ENCODE data around the gene DIRAS1.

The DIRAS1 gene

DNA sequence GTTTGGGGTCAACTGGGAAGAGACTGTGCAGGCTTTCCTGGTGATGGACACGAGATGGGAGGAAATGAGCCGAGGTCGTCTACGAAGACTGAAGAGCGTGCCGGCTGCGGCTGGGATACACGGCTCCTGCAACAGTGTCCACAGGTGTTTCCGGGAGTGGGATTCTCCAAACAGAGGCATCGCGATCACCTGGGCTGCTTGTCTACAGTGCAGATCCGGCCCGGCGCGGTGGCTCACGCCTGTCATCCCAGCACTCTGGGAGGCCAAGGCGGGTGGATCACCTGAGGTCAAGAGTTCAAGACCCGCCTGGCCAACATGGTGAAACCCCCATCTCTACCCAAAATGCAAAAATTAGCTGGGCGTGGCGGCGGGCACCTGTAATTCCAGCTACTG, 30.3 kb upstream of the DIRAS1 start:
- TF ChIP-seq, protein P1, sequence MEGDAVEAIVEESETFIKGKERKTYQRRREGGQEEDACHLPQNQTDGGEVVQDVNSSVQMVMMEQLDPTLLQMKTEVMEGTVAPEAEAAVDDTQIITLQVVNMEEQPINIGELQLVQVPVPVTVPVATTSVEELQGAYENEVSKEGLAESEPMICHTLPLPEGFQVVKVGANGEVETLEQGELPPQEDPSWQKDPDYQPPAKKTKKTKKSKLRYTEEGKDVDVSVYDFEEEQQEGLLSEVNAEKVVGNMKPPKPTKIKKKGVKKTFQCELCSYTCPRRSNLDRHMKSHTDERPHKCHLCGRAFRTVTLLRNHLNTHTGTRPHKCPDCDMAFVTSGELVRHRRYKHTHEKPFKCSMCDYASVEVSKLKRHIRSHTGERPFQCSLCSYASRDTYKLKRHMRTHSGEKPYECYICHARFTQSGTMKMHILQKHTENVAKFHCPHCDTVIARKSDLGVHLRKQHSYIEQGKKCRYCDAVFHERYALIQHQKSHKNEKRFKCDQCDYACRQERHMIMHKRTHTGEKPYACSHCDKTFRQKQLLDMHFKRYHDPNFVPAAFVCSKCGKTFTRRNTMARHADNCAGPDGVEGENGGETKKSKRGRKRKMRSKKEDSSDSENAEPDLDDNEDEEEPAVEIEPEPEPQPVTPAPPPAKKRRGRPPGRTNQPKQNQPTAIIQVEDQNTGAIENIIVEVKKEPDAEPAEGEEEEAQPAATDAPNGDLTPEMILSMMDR (IDR thresholded peaks at IDR 0.05; ENCODE audit: low read depth, low read length, missing control alignments): no peak
- no peak overlapping the region for H3K4me3 ChIP-seq (ENCODE audit: low read depth, low read length)
- H3K27me3 ChIP-seq (replicated peaks): no peaks in the 10 kb centered on the region
- no peak for DNase-seq
- in situ Hi-C loops (cut with HindIII; ENCODE audit: low pct_ligation_motif_present, low sequenced_read_pairs): no loop called here
- H3K27ac ChIP-seq: no peak overlapping the region
- peaks cover 25% of the 10 kb centered on the region for H3K36me3 ChIP-seq (replicated peaks)

DNA sequence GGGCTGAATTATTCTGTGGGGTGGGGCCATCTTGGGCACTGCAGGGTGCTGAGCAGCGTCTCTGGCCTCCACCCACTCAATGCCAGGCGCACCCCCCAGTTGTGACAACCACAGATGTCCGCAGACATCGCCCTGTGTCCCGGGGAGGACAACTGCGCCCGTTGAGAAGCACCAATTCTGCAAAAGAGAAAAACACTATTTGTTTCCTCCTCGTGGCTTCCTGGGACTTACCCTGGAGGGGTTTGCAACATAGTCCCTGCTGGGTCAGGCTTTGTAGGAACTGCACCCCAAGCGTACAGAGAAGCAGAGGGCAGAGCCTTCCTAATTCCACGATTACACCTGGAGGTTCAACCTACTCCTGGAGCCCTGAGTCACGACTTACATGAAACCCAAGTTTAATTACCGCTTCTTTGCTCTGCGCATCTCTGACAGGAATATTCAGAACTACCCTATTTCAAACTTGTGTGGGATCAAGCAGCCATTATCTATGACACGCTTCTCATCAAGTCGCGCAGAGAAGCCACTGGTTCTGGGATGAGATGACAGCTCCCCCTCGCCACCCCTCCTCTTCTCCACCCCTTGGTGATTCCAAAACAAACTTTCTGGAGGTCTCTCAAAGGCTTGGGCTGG, 29.8 kb upstream of the DIRAS1 start:
- no peaks in the 10 kb centered on the region for H3K27me3 ChIP-seq (replicated peaks)
- H3K36me3 ChIP-seq (replicated peaks): peaks cover 25% of the 10 kb centered on the region
- H3K27ac ChIP-seq: no peak overlapping the region
- DNase-seq: no peak
- H3K4me3 ChIP-seq (ENCODE audit: low read depth, low read length): no peak overlapping the region
- TF ChIP-seq, protein P1 (IDR thresholded peaks at IDR 0.05; ENCODE audit: low read depth, low read length, missing control alignments): no peak
- in situ Hi-C loops (cut with HindIII; ENCODE audit: low pct_ligation_motif_present, low sequenced_read_pairs): no loop called here

DNA sequence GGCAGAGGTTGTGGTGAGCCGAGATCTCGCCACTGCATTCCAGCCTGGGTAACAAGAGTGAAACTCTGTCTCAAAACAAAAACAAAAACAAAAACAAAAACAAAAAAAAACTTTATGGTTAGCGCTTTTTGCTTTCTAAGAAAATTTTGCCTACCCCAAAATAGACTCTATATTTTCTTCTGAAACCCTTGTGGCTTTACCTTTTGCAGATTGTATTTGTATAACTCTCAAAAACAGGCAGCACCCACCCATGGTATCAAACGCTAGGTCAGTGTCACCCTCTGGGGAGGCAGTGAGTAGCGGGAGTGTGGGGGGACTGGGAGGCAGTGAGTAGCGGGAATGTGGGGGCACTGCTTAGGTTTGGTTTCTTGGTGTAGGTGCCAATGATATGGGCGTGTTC, 26.2 kb upstream of the DIRAS1 start:
- H3K36me3 ChIP-seq (replicated peaks): no peaks in the 10 kb centered on the region
- H3K4me3 ChIP-seq (ENCODE audit: low read depth, low read length): no peak overlapping the region
- DNase-seq: no peak
- in situ Hi-C loops (cut with HindIII; ENCODE audit: low pct_ligation_motif_present, low sequenced_read_pairs): no loop called here
- H3K27ac ChIP-seq: no peak overlapping the region
- TF ChIP-seq, protein P1 (IDR thresholded peaks at IDR 0.05; ENCODE audit: low read depth, low read length, missing control alignments): no peak
- no peaks in the 10 kb centered on the region for H3K27me3 ChIP-seq (replicated peaks)

DNA sequence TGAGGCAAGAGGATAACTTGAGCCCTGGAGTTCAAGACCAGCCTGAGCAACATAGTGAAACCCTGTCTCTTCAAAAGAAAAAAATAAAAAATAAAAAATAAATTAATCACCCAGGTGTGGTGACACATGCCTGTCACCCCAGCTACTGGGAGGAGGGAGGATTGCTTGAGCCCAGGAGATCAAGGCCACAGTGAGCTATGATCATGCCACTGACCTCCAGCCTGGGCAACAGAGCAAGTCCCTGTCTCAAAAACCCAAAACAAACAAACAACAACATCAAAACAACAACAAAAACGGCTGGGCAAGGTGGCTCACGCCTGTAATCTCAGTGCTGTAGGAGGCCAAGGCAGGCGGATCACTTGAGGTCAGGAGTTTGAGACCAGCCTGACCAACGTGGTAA, 22.9 kb upstream of the DIRAS1 start:
- in situ Hi-C loops (cut with HindIII; ENCODE audit: low pct_ligation_motif_present, low sequenced_read_pairs): no loop called here
- no peaks in the 10 kb centered on the region for H3K36me3 ChIP-seq (replicated peaks)
- H3K4me3 ChIP-seq (ENCODE audit: low read depth, low read length): no peak overlapping the region
- no peak overlapping the region for H3K27ac ChIP-seq
- no peaks in the 10 kb centered on the region for H3K27me3 ChIP-seq (replicated peaks)
- TF ChIP-seq, protein P1 (IDR thresholded peaks at IDR 0.05; ENCODE audit: low read depth, low read length, missing control alignments): no peak
- no peak for DNase-seq

DNA sequence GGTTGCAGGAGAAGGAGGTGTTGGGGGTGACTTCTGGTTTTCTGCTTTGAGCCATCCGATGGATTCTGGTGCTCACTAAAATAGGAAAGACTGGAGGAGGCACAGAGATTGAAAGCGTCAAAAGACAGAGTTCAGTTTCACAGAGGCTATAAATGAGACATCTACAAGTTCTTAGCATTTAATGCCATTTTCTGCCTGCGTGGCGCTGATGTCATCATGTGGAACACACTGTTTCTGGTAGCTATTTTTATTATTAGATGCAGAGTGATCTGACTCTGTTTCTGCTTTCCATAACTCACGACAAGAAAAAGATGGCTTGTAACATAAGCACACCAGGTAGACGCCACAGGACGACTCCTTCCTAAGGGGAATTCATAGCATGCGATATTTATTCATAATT, 21.9 kb upstream of the DIRAS1 start:
- Histone ChIP-seq H3K27ac (no peak overlapping the region), H3K27me3 (replicated peaks) (no peaks in the 10 kb centered on the region), H3K36me3 (replicated peaks) (no peaks in the 10 kb centered on the region), H3K4me3 (ENCODE audit: low read depth, low read length) (no peak overlapping the region)
- in situ Hi-C loops (cut with HindIII; ENCODE audit: low pct_ligation_motif_present, low sequenced_read_pairs): no loop called here
- no peak for DNase-seq
- TF ChIP-seq, protein P1 (IDR thresholded peaks at IDR 0.05; ENCODE audit: low read depth, low read length, missing control alignments): no peak

DNA sequence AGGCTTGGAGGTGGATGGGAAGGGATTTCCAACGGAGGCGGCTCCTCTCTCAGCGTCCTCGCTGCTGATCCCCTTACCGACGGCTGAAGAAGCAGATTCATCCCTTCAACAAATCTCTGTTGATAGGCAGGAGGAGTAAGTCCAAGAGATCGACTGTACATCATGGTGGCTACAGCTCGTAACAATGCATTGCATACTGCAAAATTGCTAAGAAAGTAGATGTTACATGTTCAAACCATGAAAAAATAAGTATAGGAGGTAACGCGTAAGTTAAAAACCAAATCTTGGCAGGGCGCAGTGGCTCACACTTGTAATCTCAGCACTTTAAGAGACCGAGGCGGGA, 19.1 kb upstream of the DIRAS1 start:
- peaks cover 3% of the 10 kb centered on the region for H3K36me3 ChIP-seq (replicated peaks)
- in situ Hi-C loops (cut with HindIII; ENCODE audit: low pct_ligation_motif_present, low sequenced_read_pairs): no loop called here
- no peak overlapping the region for H3K4me3 ChIP-seq (ENCODE audit: low read depth, low read length)
- H3K27me3 ChIP-seq (replicated peaks): no peaks in the 10 kb centered on the region
- no peak overlapping the region for H3K27ac ChIP-seq
- no peak for DNase-seq
- TF ChIP-seq, protein P1 (IDR thresholded peaks at IDR 0.05; ENCODE audit: low read depth, low read length, missing control alignments): no peak

All from brain microvascular endothelial cell (primary cell).